ENCODE results near the gene ZFYVE27. TPM values are rescaled to one million over a fixed set of nuclear protein-coding genes. Genes with fewer than 3 reads are reported as not detected.

The ZFYVE27 gene
- total and polyA plus RNA-seq, 10 of the 15 experiments (the other 5 are each of a cell fraction or from before 2014, with no cell fraction given) = 1.1 to 28.9 (median 21.4) TPM

DNA sequence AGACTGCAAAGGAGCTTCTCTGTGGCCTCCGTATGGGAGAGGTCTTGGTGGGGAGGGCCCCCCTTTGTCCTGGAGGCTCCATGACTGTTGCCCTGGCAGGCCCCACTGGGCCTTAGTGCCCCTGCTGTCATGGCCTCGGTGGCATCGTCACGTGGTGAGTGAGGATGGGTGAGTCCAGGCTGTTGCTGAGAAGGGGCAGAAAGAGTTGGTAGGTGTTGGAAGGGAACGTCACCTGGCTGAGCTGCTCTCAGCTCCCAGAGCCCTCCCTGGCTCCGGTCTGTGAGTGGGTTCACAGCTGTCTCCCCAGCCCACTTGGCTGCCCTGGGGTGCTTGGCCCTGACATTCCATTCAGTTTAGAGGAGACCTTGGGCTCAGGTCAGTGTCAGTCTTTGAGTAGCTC lies 18.8 kb downstream of the ZFYVE27 start (continued):
- TF ChIP-seq EGR1 (IDR thresholded peaks at IDR 0.05; ENCODE audit: borderline replicate concordance in 1 of 2, low read depth in 2 of 2, low read length in 2 of 2) = no peak
- TF ChIP-seq NRF1 (conservative IDR thresholded peaks at IDR 0.05; ENCODE audit: low read depth, low read length) = no peak
- TF ChIP-seq EP300 (IDR thresholded peaks at IDR 0.05; ENCODE audit: borderline replicate concordance in 1 of 2, control insufficient read depth in 1 of 2, low read depth in 2 of 2, low read length in 2 of 2) = no peak

DNA sequence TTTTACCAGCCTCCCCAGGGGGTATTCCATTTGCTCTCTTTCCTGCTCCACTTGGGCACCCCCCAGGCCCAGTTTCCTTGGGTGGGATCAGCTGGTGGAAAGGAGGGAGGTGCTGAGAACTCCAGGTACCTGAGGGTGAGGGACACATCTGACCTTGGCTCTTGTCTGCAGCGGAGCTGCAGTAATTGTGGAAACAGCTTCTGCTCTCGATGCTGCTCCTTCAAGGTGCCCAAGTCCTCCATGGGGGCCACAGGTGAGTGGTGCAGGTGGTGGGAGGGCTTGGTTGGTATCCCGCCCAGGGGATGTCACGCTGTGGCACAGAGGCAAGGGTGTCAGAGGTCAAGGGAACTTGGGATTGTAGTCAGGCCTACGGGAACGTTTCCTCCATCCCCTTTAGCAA lies 20.5 kb downstream of the ZFYVE27 start:
- ChIA-PET SMC1A (ENCODE audit: uncharacterized antibody, unreplicated experiment) (no interaction called here), POLR2A (interaction anchor here (0.7 kb wide), 1 partner anchor 445 kb away, joined by 6 read pairs; no protein-coding TSS in a partner anchor), RAD21 (ENCODE audit: unreplicated experiment) (no interaction called here), CTCF (no interaction called here)
- H3K9me3 ChIP-seq (replicated peaks; ENCODE audit: control insufficient read depth, insufficient read depth, low read length) = no peaks in the 10 kb centered on the region
- peaks cover 26 to 40% of the 10 kb centered on the region in 2 experiments for H3K36me3 ChIP-seq (ENCODE audit: control insufficient read depth in 2 of 2, insufficient read depth in 2 of 2, low read length in 1 of 2)
- in situ Hi-C loops (cut with MboI) = no loop called here
- FAIRE-seq (no peak), ATAC-seq (no peak), DNase-seq (ENCODE audit: low read depth, low spot score) (no peak)
- TF ChIP-seq POLR2A (IDR thresholded peaks at IDR 0.05; ENCODE audit: low read depth, low read length) = 0 out of 2 replicates have a peak, but pooled peaks have one; percentile 8
- TF ChIP-seq, protein P1, sequence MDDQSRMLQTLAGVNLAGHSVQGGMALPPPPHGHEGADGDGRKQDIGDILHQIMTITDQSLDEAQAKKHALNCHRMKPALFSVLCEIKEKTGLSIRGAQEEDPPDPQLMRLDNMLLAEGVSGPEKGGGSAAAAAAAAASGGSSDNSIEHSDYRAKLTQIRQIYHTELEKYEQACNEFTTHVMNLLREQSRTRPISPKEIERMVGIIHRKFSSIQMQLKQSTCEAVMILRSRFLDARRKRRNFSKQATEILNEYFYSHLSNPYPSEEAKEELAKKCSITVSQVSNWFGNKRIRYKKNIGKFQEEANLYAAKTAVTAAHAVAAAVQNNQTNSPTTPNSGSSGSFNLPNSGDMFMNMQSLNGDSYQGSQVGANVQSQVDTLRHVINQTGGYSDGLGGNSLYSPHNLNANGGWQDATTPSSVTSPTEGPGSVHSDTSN (IDR thresholded peaks at IDR 0.05; ENCODE audit: insufficient replicate concordance, low read depth, low read length) = no peak
- no peak overlapping the region for H3K4me2 ChIP-seq (ENCODE audit: control insufficient read depth, insufficient read depth)
- H3K9ac ChIP-seq (ENCODE audit: control insufficient read depth, insufficient read depth, low read length) = no peak overlapping the region
- no TSS peak for BruUV-seq (replicated peaks)
- H3K79me2 ChIP-seq (ENCODE audit: control insufficient read depth, insufficient read depth, low read length) = no peaks in the 10 kb centered on the region
- intact Hi-C loops (cut with micrococcal nuclease; ENCODE audit: unreplicated experiment) = no loop called here
- no peak overlapping the region for H3K4me3 ChIP-seq
- no peak overlapping the region for H2AFZ ChIP-seq (ENCODE audit: control insufficient read depth, low read depth, low read length)
- no peaks in the 10 kb centered on the region for H3K4me1 ChIP-seq (ENCODE audit: control insufficient read depth, insufficient read depth, low read length)
- H3K27me3 ChIP-seq (replicated peaks in 1 of 2; ENCODE audit: control insufficient read depth in 2 of 2, insufficient read depth in 2 of 2, low read length in 1 of 2) = no peaks in the 10 kb centered on the region
- 84% methylated on average over 6 of the region's 6 CpGs for WGBS (ENCODE audit: insufficient coverage, insufficient replicate concordance, low lambda C conversion rate, missing lambda C conversion rate)
- no peak overlapping the region for H3K27ac ChIP-seq (ENCODE audit: control insufficient read depth, insufficient read depth)
- no peaks in the 10 kb centered on the region; the same call in 1 of the 2 replicates for H4K20me1 ChIP-seq (ENCODE audit: control insufficient read depth, insufficient read depth)
